HG02763 (cell line): ENCODE results near the gene FGF18.
"Not testable (repeated sequence)": the region's sequence is repeated elsewhere in the genome, so short reads cannot be mapped to it uniquely, and the experiment has no call there.

ENCODE experiments used
- ATAC-seq: cut with Tn5 transposase; IDR thresholded peaks from one replicate; pipeline ENCODE4 v1.9.1; 2021; ENCODE audit warnings: mild to moderate bottlenecking, moderate library complexity; ENCODE audit not compliant: unreplicated experiment

Gene FGF18

DNA sequence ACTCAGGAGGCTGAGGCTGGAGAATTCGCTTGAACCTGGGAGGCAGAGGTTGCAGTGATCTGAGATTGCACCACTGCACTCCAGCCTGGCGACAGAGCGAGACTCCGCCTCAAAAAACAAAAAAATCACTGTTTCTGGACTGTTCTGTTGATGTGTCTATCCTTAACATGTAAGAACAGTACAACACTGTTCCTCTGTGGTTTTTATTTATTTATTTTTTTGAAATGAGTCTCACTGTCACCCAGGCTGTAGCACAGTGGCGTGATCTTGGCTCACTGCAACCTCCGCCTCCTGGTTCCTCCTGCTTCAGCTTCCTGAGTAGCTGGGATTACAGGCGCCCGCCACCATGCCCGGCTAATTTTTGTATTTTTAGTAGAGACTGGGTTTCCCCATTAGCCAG is 20.8 kb upstream of the FGF18 start:
- ATAC-seq = not testable (repeated sequence)

- ATAC-seq = no peak
Observed at GRCh38 chr5:171400169-171400568, 19.3 kb upstream of the FGF18 start.

DNA sequence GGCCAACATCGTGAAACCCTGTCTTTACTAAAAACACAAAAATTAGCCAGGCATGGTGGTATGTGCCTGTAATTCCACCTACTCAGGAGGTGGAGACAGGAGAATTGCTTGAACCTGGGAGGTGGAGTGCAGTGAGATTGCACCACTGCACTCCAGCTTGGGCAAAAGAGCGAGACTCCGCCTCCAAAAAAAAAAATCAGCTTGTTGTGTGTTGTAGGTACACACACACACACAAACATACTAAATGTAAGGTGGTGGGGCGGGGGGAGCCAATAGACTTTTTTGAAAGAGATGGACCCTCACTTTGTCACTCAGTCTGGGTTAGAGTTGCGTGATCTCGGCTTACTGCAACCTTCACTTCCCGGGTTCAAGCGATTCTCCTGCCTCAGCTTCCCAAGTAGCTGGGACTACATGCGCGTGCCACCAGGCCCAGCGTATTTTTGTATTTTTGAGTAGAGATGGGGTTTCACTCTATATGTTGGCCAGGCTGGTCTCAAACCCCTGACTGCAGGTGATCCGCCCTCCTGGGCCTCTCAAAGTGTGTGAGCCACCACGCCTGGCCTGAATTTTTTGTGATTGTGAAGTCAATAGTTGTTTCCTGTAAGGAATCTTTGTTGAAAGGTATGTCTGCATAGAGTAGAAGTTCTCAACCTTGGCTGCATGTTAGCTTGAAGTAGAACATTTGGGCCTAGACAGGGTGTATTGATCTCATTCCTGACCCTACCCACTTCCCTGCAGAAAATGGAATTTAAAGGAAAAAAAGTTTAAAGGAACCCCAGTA is 18.1 kb upstream of the FGF18 start:
- no peak for ATAC-seq

DNA sequence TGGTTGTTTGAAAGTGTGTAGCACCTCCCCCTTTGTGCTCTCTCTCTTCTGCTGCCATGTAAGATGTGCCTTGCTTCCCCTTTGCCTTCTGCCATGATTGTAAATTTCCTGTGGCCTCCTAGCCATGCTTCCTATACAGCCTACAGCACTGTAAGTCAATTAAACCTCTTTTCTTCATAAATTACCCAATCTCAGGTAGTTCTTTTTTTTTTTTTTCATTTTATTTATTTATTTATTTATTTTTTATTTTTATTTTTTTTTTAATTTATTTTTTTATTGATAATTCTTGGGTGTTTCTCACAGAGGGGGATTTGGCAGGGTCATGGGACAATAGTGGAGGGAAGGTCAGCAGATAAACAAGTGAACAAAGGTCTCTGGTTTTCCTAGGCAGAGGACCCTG is 16.7 kb upstream of the FGF18 start:
- not testable (repeated sequence) for ATAC-seq

- no peak for ATAC-seq
Observed at GRCh38 chr5:171405615-171406014, 13.8 kb upstream of the FGF18 start.

DNA sequence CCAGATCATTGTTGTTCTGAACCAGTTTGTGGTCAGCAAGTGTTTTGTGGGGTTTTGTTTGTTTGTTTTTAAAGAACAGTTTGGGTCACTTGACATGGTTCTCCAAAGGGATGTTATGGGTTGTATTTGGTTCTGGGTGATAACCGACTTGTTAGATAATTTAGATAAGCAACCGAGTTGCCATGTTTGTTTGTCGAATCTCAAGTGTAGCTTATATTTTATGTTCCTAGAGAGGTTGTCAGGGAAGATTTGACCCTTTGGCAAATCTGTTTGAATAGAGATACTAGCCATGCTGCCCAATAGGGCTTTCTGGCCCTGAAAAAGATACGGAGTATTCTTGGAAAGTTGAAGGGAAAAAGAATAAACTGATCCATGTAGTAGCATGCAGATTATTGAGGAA is 12.2 kb upstream of the FGF18 start:
- ATAC-seq = no peak

DNA sequence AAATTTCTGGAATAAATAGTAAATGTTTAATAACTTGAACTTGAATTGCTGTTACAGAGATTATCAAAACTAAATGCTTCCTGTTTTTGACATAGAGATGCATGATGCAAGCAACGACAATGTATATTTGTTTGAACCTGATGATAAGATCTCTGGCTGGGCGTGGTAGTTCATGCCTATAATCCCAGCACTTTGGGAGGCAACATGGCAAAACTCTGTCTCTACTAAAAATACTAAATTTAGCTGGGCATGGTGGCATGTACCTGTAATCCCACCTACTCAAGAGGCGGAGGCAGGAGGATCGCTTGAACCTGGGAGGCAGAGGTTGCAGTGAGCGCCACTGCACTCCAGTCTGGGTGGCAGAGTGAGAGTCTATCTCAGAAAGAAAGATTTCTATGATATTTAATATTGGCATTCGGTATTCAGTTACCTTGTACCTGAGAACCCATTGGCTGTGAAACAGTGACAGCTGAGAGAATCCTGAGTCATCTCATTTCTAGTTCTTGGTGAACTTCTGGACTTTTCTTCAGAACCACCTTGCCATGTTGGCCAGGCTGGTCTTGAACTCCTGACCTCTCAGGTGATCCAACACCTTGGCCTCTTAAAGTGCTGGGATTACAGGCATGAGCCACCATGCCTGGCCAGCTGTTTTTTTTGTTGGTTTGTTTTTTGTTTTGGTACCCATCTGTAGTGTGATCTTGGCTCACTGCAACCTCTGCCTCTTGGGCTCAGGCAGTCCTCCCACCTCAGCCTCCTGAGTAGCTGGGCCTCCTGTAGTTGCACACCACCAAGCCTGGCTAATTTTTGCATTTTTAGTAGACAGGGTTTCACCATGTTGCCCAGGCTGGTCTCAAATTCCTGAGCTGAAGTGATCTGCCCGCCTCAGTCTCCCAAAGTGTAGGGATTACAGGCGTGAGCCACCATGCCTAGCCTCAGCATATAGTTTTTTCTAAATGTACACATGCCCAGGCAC is 10.0 kb upstream of the FGF18 start:
- ATAC-seq = no peak

- no peak for ATAC-seq
Observed at GRCh38 chr5:171410181-171410580, 9.3 kb upstream of the FGF18 start.

DNA sequence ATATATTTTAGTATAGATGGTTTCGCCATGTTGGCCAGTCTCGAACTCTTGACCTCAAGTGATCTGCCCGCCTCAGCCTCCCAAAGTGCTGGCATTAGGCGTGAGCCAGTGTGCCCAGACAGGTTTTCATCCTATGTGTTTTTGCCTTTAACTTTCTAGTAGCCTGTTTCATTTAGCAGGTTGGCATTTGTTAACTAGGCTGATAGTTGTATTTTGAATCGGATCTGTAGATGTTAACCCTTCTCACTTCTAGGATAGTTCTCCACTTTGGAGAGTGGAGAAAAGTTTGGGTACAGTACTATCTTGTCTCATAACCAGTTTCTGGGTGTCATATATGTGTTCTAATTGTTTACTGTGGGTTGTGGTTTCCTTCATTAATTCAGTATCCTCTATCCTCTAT is 7.3 kb upstream of the FGF18 start:
- ATAC-seq = no peak

DNA sequence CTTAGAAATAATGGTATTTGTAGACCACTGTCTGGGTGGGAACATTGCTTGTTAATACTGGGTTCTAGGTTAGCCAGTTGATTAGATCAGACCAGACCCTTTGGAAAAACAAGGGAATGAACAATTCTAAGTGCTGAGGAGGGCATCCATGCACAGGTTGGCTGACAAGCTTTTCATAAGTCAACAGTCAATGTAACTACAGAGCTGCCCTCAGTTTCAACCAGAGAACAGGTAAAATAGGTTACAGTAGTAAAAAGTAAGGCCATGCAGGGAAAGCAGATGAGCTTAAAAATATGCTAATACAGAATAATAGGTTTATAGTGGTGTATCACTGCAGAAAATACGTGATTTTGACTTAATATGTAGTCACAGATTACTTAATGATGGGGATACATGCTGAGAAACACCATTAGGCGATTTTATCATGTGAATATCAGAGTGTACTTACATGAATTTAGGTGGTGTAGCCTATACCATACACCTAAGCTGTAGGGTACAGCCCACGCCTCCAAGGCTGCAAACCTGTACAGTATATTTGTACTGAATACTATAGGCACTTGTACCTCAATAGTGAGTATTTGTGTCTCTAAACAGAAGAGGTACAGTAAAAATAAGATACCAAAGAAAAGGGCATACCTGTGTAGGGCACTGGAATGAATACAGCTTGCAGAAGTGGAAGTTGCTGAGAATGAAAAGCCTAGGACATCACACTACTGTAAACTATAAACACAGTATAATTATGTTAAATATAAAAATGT is 6.1 kb upstream of the FGF18 start:
- no peak for ATAC-seq

- not testable (repeated sequence) for ATAC-seq
Observed at GRCh38 chr5:171413993-171414392, 5.5 kb upstream of the FGF18 start.

- no peak for ATAC-seq
Observed at GRCh38 chr5:171415115-171415730, 4.2 kb upstream of the FGF18 start.

GRCh38 chr5:171416160-171417049 is 3.0 kb upstream of the FGF18 start:
- no peak for ATAC-seq

DNA sequence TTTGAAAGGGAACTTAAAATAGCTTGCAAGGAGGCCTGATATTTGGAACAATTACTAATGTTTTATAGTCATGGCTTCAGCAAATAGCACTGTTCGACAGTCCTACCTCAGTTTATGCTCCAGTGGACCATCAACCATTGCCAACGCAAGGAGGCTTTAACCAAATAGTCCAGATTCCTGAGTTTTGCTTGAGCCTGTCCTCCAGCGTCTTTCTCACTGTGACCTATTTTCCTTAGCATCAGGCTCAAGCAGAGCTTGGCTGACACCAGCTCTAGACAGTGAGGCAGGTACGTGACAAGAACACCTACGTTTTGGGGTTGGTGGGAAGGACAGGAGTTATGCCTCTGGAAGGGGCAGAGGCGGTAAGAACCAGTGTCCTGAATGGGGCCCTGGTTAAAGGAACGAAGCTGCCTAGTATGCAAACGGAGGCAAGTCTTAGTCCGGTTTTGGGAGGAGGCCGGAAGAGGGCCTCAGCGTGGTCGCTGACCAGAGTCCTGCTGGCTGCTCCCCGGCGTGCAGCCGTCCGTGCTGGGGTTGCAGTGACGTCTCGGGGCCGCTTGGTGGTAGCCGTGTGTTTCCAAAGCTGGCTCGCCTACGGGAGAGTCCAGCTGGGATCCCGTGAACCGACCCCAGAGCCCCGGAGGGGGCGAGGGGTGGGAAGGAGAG is 998 bp upstream of the FGF18 start:
- peak; percentile 62 for ATAC-seq

- ATAC-seq = no peak
Observed at GRCh38 chr5:171419688-171420430, 412 bp downstream of the FGF18 start.

DNA sequence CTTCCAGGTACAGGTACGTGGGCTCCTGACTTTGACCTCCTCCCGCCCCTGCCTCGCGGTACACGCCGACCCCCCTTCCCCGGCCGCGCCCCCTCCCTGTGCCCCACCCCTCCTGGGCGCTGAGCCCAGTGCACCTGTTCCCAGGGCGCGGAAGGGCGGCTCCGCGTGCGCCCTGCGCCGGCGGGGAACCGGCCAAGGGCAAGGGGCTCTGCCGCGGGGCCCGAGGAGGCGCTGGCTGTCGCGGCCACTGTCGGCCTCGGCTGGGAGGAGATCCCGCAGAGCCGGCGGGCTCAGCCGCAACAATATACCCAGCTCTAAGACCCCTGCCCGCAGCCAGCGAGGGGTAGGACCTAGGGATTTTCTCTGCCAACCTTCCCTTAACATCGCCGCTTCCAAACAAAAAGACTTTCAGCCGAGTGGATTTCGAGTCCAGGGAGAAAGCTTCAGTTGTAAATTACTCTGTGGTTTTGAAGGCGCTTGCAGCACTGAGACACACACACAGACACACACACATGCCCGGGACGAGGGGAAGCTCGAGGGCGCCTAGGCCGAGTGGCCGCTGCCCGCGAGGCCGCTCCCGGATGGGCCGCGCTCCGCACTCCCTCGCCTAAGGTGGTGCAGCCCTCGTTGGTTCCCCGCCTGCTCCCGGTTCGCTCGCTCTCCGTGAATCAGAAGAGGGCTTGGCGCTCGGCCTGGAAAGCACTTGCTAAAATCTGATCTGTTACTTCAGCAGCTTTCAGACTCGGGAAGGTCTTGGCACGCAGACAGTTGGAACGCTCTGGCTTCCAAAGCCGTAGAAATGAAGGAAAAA is 1.2 kb downstream of the FGF18 start:
- no peak for ATAC-seq

- no peak for ATAC-seq
Observed at GRCh38 chr5:171421331-171422262, 2.1 kb downstream of the FGF18 start.
